Stimulated activated naive B cell treated with anti-CD40 and anti-IgM and Interleukin-4, amounts not matched to agents 10 μg/mL and 1 μg/mL and 100 μg/mL, for 72 hours (primary cell): ENCODE results near the gene OVOL1.

Experiments used
- ATAC-seq, 2 donors: fragments of 150-1000 bp; cut with Tn5 transposase; replicated peaks; 2 replicates each; pipeline ENCODE4 v1.10.0; 2021; ENCODE audit warnings: moderate library complexity in 1 of 2
- DNase-seq: peaks from one replicate; pipeline ENCODE4 v3.0.0; 2021
- H3K27ac Mint-ChIP-seq: one replicate; pipeline ENCODE4 v1.8.0; 2022; ENCODE audit warnings: mild to moderate bottlenecking, mixed read lengths
- H3K27me3 Mint-ChIP-seq, 2 donors: one replicate each; pipeline ENCODE4 v1.8.0; 2022; ENCODE audit warnings: mixed read lengths in 2 of 2
- H3K36me3 Mint-ChIP-seq, 2 donors: one replicate each; pipeline ENCODE4 v1.8.0; 2022; ENCODE audit warnings: mixed read lengths in 2 of 2, mild to moderate bottlenecking in 1 of 2
- H3K4me1 Mint-ChIP-seq, 2 donors: one replicate each; pipeline ENCODE4 v1.8.0; 2022; ENCODE audit warnings: mixed read lengths in 2 of 2, mild to moderate bottlenecking in 1 of 2
- H3K4me3 Mint-ChIP-seq, 2 donors: one replicate each; pipeline ENCODE4 v1.8.0; 2022; ENCODE audit warnings: mild to moderate bottlenecking in 2 of 2, mixed read lengths in 2 of 2, moderate library complexity in 1 of 2
- H3K9me3 Mint-ChIP-seq, 2 donors: one replicate each; pipeline ENCODE4 v1.8.0; 2022; ENCODE audit warnings: mixed read lengths in 2 of 2, mild to moderate bottlenecking in 1 of 2

Gene OVOL1

DNA sequence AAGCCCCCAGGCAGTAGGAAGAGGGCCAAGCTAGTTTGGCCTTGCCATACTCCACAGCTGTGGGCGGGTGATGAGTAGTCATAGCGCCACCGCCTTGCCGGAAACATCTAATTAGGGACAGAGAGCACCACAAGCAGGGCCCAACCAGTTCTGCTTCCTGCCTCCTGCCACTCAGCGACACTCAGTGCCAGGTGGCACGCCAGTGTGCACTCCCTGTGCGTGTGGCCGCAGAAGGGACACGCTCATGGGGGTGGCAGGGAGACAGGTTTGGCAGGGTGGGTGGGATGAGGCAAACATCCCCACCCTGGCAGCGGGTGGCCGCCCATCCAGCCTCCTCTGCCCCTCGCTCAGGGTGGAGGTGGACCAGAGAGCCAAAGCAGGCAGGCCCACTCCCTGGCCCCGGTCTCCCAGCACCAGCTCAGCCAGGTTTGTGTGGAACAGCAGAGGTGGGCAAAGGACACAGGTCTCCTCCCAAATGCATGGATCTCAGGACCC, 4.9 kb downstream of the OVOL1 start:
- H3K36me3 Mint-ChIP-seq, result peaks cover 0 to 2% of the 10 kb centered on the region in 2 donors
- peak overlapping the region in 1 of 2 donors; percentile 25 for H3K4me3 Mint-ChIP-seq
- peak overlapping the region; percentile 88 for H3K27ac Mint-ChIP-seq
- ATAC-seq (peak; percentile 96 to 97), DNase-seq (peak; percentile 72)
- no peaks in the 10 kb centered on the region for H3K9me3 Mint-ChIP-seq
- peaks cover 21 to 36% of the 10 kb centered on the region in 2 donors for H3K4me1 Mint-ChIP-seq
- H3K27me3 Mint-ChIP-seq, result peaks cover 46 to 56% of the 10 kb centered on the region in 2 donors

DNA sequence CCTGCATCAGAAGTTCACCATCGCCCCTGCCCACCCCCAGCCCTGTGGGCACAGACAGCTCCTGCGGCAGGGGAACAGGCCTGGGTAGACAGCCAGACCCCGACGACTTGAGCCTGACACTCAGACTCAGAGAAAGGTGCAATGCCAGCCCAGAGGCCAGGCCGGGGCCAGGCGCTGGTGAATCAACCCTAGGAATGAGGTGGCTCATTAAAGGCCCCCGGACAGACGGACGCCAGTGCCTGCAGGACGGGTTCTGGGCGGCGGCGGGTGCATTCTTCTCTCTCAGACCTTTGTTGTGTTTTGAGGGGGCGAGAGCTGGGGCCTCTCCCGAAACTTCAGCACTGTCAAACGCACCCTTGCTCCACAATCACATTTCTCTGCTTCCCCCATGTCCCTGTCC, 5.6 kb downstream of the OVOL1 start:
- no peak overlapping the region for H3K27ac Mint-ChIP-seq

GRCh38 chr11:65793144-65793581, 6.3 kb downstream of the OVOL1 start:
- Mint-ChIP-seq H3K4me3 (no peak overlapping the region), H3K27me3 (peaks cover 42 to 57% of the 10 kb centered on the region in 2 donors), H3K27ac (no peak overlapping the region)

More for the DNA sequence above, 5.6 kb downstream of the OVOL1 start:
- DNase-seq (no peak), ATAC-seq (no peak)
- Mint-ChIP-seq H3K36me3 (no peaks in the 10 kb centered on the region), H3K9me3 (no peaks in the 10 kb centered on the region), H3K27me3 (peaks cover 41 to 55% of the 10 kb centered on the region in 2 donors), H3K4me3 (no peak overlapping the region), H3K4me1 (peaks cover 19 to 31% of the 10 kb centered on the region in 2 donors)

GRCh38 chr11:65793625-65794400, 7.0 kb downstream of the OVOL1 start:
- Mint-ChIP-seq H3K27me3 (peaks cover 40 to 57% of the 10 kb centered on the region in 2 donors), H3K9me3 (no peaks in the 10 kb centered on the region), H3K4me3 (no peak overlapping the region), H3K36me3 (no peaks in the 10 kb centered on the region), H3K27ac (no peak overlapping the region), H3K4me1 (peaks cover 14 to 20% of the 10 kb centered on the region in 2 donors)
- DNase-seq (no peak), ATAC-seq (no peak)

More at GRCh38 chr11:65793144-65793581, 6.3 kb downstream of the OVOL1 start:
- H3K36me3 Mint-ChIP-seq, result no peaks in the 10 kb centered on the region
- H3K4me1 Mint-ChIP-seq, result peaks cover 17 to 26% of the 10 kb centered on the region in 2 donors
- DNase-seq, result no peak
- H3K9me3 Mint-ChIP-seq, result no peaks in the 10 kb centered on the region
- ATAC-seq, result no peak

DNA sequence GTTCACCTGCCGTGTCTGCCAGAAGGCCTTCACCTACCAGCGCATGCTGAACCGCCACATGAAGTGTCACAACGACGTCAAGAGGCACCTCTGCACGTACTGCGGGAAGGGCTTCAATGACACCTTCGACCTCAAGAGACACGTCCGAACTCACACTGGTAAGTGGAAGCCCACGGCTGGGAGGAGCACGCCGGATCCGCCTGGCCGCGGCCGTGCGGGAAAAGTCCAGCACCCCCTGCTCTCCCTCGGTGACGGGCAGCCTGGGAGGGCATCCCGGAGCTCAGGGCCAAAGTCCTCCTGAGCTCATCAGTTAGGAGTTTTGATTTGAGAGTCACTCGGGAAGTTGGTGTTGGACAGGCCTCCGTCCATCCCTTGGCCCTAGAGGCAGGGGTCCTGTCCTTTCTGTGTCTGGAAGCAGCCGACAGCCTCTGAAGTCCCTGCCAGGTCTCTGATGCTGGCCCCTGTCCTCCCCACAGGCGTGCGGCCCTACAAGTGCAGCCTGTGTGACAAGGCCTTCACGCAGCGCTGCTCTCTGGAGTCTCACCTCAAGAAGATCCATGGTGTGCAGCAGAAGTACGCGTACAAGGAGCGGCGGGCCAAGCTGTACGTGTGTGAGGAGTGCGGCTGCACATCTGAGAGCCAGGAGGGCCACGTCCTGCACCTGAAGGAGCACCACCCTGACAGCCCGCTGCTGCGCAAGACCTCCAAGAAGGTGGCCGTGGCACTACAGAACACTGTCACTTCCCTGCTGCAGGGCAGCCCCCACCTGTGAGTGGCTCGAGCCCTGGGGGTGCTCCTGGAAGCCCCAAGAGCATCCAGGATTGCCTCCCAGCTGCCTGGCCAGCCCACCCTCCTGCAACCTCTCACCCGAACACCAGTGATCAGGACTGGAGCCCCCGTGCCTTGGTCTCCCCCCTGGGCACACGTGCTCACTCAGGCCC, 8.0 kb downstream of the OVOL1 start:
- Mint-ChIP-seq H3K4me1 (peaks cover 14 to 16% of the 10 kb centered on the region in 2 donors), H3K27me3 (peaks cover 34 to 52% of the 10 kb centered on the region in 2 donors), H3K4me3 (no peak overlapping the region), H3K36me3 (no peaks in the 10 kb centered on the region), H3K9me3 (no peaks in the 10 kb centered on the region), H3K27ac (peak overlapping the region; percentile 47)
- DNase-seq (no peak), ATAC-seq (no peak)

- Mint-ChIP-seq H3K36me3 (no peaks in the 10 kb centered on the region), H3K4me1 (peaks cover 5% of the 10 kb centered on the region in 2 donors)
- DNase-seq, result no peak
These were observed 10.1 kb downstream of the OVOL1 start for GRCh38 chr11:65796726-65797601.

DNA sequence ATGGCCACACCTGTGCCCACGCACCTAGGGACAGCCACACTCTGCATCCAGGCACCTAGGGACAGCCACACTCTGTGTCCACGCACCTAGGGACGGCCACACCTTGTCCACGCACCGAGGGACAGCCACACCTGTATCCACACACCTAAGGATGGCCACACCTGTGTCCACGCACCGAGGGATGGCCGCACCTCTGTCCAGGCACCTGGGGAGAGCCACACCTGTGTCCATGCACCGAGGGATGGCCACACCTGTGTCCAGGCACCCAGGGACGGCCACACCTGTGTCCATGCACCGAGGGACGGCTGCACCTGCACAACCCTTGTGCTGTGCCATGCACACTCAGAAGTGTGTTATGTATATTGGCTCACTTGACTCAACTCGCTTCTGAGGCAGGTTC, 10.8 kb downstream of the OVOL1 start:
- H3K36me3 Mint-ChIP-seq, result no peaks in the 10 kb centered on the region
- DNase-seq (no peak), ATAC-seq (no peak)
- H3K9me3 Mint-ChIP-seq, result no peaks in the 10 kb centered on the region
- H3K27ac Mint-ChIP-seq, result no peak overlapping the region
- H3K4me1 Mint-ChIP-seq, result peaks cover 2 to 3% of the 10 kb centered on the region in 2 donors
- H3K4me3 Mint-ChIP-seq, result no peak overlapping the region
- peaks cover 40 to 64% of the 10 kb centered on the region in 2 donors for H3K27me3 Mint-ChIP-seq

More at GRCh38 chr11:65796726-65797601, 10.1 kb downstream of the OVOL1 start:
- peaks cover 38 to 60% of the 10 kb centered on the region in 2 donors for H3K27me3 Mint-ChIP-seq
- H3K27ac Mint-ChIP-seq, result no peak overlapping the region
- no peaks in the 10 kb centered on the region for H3K9me3 Mint-ChIP-seq
- no peak overlapping the region for H3K4me3 Mint-ChIP-seq
- no peak for ATAC-seq

DNA sequence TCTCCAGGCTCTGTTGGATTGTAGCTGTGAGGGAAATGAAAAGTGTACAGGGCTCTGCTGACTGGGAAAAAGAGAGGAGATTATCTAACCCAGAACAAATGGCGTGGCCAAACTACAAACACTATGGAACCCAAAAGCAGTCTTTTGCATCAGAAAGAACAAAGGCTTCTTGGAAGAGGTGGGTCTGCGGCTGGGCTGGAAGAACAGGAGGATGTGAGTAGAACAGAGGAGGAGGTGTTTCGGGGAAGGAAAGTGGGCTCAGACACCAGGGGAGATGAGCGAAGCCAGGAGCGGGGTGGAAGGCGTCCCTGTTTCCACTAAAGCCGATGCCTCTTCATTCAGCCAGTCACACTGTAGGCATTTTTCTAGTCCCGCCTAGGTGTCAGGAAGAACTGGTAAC, 12.0 kb downstream of the OVOL1 start:
- H3K27me3 Mint-ChIP-seq, result peaks cover 51 to 75% of the 10 kb centered on the region in 2 donors
- no peak for DNase-seq
- ATAC-seq, result no peak
- H3K9me3 Mint-ChIP-seq, result no peaks in the 10 kb centered on the region
- H3K27ac Mint-ChIP-seq, result no peak overlapping the region
- H3K36me3 Mint-ChIP-seq, result no peaks in the 10 kb centered on the region
- H3K4me1 Mint-ChIP-seq, result peaks cover 6 to 10% of the 10 kb centered on the region in 2 donors
- no peak overlapping the region for H3K4me3 Mint-ChIP-seq

GRCh38 chr11:65801153-65801987, 14.5 kb downstream of the OVOL1 start:
- no peaks in the 10 kb centered on the region for H3K36me3 Mint-ChIP-seq
- no peak for ATAC-seq

DNA sequence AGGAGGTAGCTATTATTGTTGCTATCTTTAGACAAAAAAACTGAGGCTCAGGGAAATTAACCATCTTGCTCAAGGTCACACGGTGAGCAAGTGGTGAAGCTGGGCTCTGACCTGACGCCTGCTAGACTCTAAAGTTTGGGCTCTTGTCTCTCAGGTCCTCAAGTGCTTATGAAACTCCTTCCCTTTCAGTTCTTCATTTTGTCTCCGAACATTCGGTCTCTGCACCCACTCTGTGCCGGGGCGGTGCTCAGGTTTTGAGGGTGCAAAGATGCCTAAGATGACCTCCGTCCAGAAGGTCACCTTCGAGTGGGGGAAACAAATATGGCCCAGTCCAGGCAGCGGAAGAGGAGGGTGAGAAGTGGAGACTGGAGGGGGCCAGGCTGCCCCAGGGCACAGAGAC, 16.0 kb downstream of the OVOL1 start:
- peak; percentile 92 to 96 for ATAC-seq
- no peaks in the 10 kb centered on the region for H3K36me3 Mint-ChIP-seq
- H3K4me1 Mint-ChIP-seq, result peaks cover 6 to 10% of the 10 kb centered on the region in 2 donors
- no peaks in the 10 kb centered on the region for H3K9me3 Mint-ChIP-seq
- H3K27me3 Mint-ChIP-seq, result peaks cover 44 to 54% of the 10 kb centered on the region in 2 donors
- no peak overlapping the region for H3K4me3 Mint-ChIP-seq
- no peak for DNase-seq
- H3K27ac Mint-ChIP-seq, result no peak overlapping the region

More at GRCh38 chr11:65801153-65801987, 14.5 kb downstream of the OVOL1 start:
- peaks cover 47 to 66% of the 10 kb centered on the region in 2 donors for H3K27me3 Mint-ChIP-seq
- H3K4me3 Mint-ChIP-seq, result no peak overlapping the region
- H3K9me3 Mint-ChIP-seq, result no peaks in the 10 kb centered on the region
- peaks cover 6 to 10% of the 10 kb centered on the region in 2 donors for H3K4me1 Mint-ChIP-seq
- no peak overlapping the region for H3K27ac Mint-ChIP-seq
- DNase-seq, result no peak

DNA sequence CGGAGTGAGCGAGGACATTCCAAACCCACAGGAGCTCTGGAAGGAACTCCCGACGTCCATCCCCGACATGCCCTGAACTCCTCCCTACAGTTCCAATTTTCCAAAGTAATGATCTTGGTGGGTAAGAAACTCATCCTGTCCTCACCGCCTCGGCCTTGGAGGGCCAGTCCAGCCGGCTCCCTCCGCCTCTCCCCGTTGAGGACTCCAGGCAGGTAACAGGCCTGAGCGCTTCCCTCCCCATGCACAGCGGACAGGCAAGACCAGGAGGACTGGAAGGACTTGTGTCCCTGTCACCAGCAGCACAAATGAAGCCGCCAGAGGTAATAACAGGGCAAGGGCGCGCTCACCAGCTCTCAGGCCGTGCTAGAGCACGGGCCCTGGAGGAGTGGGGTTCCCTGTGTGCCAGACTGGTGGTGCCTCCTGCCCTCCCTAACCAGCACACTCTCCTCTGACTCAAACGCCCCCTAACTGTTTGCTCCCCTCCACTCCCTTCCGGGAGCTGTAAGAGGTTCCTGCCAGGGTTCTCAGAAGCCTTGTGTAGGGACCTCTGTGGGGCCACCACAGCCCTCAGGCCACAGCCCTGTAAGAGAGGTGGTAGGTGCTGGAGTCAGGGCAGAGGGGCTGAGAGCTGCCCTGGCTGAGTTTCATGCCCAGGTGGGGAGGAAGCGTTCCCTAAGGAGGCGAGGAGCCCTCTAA, 17.1 kb downstream of the OVOL1 start:
- H3K4me1 Mint-ChIP-seq, result peaks cover 6 to 10% of the 10 kb centered on the region in 2 donors
- H3K27ac Mint-ChIP-seq, result no peak overlapping the region
- peaks cover 41 to 49% of the 10 kb centered on the region in 2 donors for H3K27me3 Mint-ChIP-seq
- no peaks in the 10 kb centered on the region for H3K36me3 Mint-ChIP-seq
- no peak overlapping the region for H3K4me3 Mint-ChIP-seq
- H3K9me3 Mint-ChIP-seq, result no peaks in the 10 kb centered on the region
- ATAC-seq, result no peak
- DNase-seq, result no peak

GRCh38 chr11:65806979-65807378, 20.1 kb downstream of the OVOL1 start:
- H3K9me3 Mint-ChIP-seq, result no peaks in the 10 kb centered on the region
- ATAC-seq (no peak), DNase-seq (no peak)
- H3K27me3 Mint-ChIP-seq, result peaks cover 26 to 27% of the 10 kb centered on the region in 2 donors
- H3K4me3 Mint-ChIP-seq, result no peak overlapping the region
- no peaks in the 10 kb centered on the region for H3K36me3 Mint-ChIP-seq
- peaks cover 10% of the 10 kb centered on the region in 2 donors for H3K4me1 Mint-ChIP-seq
- H3K27ac Mint-ChIP-seq, result no peak overlapping the region
